Measurements from ENCODE around the gene ARL5A.

ARL5A gene

DNA sequence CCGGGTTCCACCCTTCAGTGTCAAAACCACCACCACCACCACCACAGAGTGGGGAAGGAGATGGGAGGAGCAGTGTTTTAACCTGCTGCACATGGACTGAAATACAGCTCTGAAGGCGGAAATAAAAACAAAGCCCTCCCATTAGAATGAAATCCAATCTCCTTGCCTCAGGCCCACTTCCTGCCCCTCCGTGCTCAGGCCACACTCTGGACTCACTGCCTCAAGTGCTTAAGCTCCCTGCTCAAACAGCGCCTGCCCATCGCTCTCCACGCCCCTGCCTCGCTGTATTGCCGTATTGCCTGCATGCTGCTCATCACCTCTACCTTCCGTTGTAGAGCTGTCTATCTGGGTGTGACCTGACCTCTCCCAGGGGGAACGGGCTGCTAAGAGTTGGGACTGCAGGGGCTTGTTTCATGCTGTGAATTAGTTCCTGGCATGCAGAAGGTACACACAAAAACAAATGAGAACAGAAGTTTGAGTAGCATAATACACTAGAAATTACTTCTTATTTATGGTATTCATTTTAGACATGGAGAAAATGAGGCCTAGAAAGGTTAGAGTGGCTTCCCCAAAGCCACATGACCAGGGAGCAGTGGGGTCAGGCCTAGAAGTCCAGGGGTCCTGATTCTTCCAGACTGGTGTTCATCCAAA, 62.3 kb downstream of the ARL5A start:
- no peak for DNase-seq

GRCh38 chr2:151762694-151763093, 65.5 kb downstream of the ARL5A start:
- no peak for DNase-seq

- DNase-seq, result no peak
Measured at GRCh38 chr2:151761687-151762086, 66.5 kb downstream of the ARL5A start.

- no peak for DNase-seq
Measured at GRCh38 chr2:151761193-151761592, 67.0 kb downstream of the ARL5A start.

DNA sequence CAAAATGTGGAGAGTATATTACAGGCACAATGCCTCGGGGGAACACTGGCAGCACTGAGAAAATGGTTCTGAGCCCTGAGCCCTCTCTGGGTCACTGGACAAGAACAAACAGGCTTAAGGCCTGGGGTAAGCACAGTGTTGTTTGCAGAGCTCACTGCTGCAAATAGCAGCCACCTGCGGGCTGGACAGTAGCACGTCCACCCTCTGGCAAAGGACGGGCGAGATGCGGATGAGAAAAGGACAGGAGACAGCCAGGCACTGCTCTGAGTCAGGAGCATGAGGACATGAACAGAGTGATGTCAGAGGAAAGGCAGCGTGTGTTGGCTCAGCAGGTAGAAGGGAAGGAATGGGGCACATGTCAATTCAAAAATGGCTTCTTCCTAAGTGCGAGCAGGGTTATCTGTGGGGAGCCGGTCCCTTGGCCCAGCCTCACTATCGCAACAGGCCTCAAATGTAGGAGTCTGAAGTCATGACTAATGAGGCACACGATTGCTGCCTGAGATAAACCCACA, 68.0 kb downstream of the ARL5A start:
- DNase-seq, result no peak

DNA sequence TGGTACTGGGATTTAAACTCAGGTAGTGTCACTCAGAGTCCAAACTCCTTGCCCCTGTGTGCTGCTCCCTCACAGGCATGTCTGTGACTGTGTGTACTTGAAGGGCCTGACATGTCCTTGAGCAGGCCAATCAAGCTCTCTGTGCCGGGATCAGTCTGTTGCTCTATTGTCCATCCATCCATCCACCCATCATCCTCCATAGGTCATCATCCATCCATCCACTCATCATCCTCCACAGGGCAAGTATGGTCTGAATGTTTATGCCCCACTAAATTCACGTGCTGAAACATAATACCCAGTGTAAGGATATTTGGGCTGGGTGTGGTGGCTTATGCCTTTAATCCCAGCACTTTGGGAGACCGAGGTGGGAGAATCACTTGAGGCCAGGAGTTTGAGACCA, 69.5 kb downstream of the ARL5A start:
- DNase-seq, result no peak

GRCh38 chr2:151757861-151758260, 70.4 kb downstream of the ARL5A start:
- DNase-seq, result no peak

DNA sequence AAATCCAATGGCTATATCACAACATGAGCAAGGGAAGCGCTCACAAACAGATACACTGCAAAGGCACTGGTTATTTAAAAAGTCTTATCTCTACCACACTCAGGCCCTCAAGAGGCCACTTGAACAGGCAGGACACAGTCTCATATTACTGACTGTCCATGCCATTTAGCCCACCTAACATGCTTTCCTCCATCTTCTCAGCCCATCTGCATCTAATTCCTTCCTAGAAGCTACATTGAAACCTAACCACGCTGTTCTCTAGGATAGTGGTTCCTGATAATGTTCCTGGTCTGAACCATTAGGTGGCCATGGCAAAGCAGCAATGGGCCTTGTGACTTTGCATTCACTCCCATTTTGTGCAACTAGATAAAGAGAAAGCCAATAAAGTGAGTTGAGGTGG, 71.4 kb downstream of the ARL5A start:
- DNase-seq, result no peak

GRCh38 chr2:151754253-151754897, 73.8 kb downstream of the ARL5A start:
- no peak for DNase-seq

DNA sequence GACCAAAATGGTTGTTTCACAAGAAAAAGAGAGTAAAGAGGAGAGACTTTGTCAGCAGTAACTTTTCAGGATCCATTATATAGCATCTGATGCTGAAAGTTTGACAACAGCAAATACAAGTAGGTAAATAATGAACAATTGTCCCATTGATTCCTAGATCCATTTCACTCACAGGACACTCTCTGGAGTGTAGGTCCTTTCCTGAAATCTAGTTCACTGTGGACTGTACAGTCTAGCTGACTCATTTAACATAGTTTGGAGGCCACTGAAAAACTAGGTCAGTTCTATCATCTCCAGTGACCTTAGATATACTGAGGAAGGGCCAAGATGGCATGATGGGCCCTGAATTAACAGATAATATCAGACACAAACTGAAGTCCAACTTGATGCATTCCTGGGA, 74.7 kb downstream of the ARL5A start:
- DNase-seq, result no peak
